GM21723 (cell line): ENCODE measurements around the gene ACTN2.

Experiments used
- ATAC-seq: cut with Tn5 transposase; IDR thresholded peaks from one replicate; pipeline ENCODE4 v1.9.1; 2021; ENCODE audit warnings: mild to moderate bottlenecking, moderate library complexity; ENCODE audit not compliant: unreplicated experiment

Gene ACTN2

GRCh38 chr1:236689713-236690569 is 3.6 kb downstream of the ACTN2 start:
- ATAC-seq = no peak

GRCh38 chr1:236691348-236691747 is 5.0 kb downstream of the ACTN2 start:
- no peak for ATAC-seq

- no peak for ATAC-seq
Observed at GRCh38 chr1:236692128-236692527, 5.8 kb downstream of the ACTN2 start.

- ATAC-seq = no peak
Observed at GRCh38 chr1:236692742-236693141, 6.4 kb downstream of the ACTN2 start.

GRCh38 chr1:236699366-236699765 is 13.1 kb downstream of the ACTN2 start:
- ATAC-seq = no peak

- no peak for ATAC-seq
Observed at GRCh38 chr1:236700903-236701302, 14.6 kb downstream of the ACTN2 start.

GRCh38 chr1:236701782-236702181 is 15.5 kb downstream of the ACTN2 start:
- ATAC-seq = no peak

- ATAC-seq = no peak
Observed at GRCh38 chr1:236702791-236703394, 16.6 kb downstream of the ACTN2 start.

GRCh38 chr1:236705771-236706170 is 19.5 kb downstream of the ACTN2 start:
- ATAC-seq = no peak

- no peak for ATAC-seq
Observed at GRCh38 chr1:236706183-236706582, 19.9 kb downstream of the ACTN2 start.

GRCh38 chr1:236710328-236710892 is 24.1 kb downstream of the ACTN2 start:
- ATAC-seq = no peak

- no peak for ATAC-seq
Observed at GRCh38 chr1:236716160-236716559, 29.9 kb downstream of the ACTN2 start.

GRCh38 chr1:236717811-236718210 is 31.5 kb downstream of the ACTN2 start:
- no peak for ATAC-seq

GRCh38 chr1:236718328-236718727 is 32.0 kb downstream of the ACTN2 start:
- ATAC-seq = no peak

- no peak for ATAC-seq
Observed at GRCh38 chr1:236720206-236720605, 33.9 kb downstream of the ACTN2 start.

GRCh38 chr1:236720611-236721010 is 34.3 kb downstream of the ACTN2 start:
- no peak for ATAC-seq

- ATAC-seq = no peak
Observed at GRCh38 chr1:236724049-236724448, 37.8 kb downstream of the ACTN2 start.

GRCh38 chr1:236724506-236724905 is 38.2 kb downstream of the ACTN2 start:
- no peak for ATAC-seq

- ATAC-seq = no peak
Observed at GRCh38 chr1:236725668-236726067, 39.4 kb downstream of the ACTN2 start.

GRCh38 chr1:236727521-236727920 is 41.2 kb downstream of the ACTN2 start:
- ATAC-seq = no peak

GRCh38 chr1:236728752-236729151 is 42.5 kb downstream of the ACTN2 start:
- ATAC-seq = no peak

GRCh38 chr1:236733653-236734052 is 47.4 kb downstream of the ACTN2 start:
- no peak for ATAC-seq
